ENCODE results near the gene CDC20B.
A peak's percentile ranks its signal among the peaks of the same experiment; 100 is the strongest.

Gene CDC20B

DNA sequence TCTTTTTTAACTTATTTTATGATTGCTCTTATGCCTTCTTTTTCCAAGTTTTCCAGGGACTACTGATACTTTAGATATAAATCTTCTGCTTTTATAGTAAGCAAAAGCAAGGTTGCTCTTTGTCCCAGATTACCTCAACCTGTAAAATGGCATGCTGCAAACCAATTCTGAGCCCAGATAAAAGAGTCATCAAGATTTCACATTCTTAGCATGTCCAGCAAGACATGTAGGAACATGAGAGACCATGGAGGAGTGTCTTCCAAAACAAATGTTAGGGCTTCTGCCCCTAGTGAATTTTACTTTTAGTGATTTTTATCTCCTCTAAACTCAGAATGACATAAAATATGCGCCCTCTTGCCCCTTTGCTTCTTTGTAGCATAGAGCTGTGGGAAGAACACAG lies 7.0 kb upstream of the CDC20B start:
- Histone ChIP-seq H3K27ac (no peak overlapping the region), H3K4me1 (ENCODE audit: control insufficient read depth in 1 of 2, insufficient read depth in 1 of 2, low read depth in 1 of 2, low read length in 1 of 2) (peaks cover 10 to 13% of the 10 kb centered on the region in 2 experiments), H3K36me3 (no peaks in the 10 kb centered on the region), H3K9me3 (no peaks in the 10 kb centered on the region), H3K27me3 (peaks cover 100% of the 10 kb centered on the region), H3K4me3 (ENCODE audit: low read depth in 1 of 2, low read length in 1 of 2) (no peak overlapping the region)
- TF ChIP-seq, protein P1, sequence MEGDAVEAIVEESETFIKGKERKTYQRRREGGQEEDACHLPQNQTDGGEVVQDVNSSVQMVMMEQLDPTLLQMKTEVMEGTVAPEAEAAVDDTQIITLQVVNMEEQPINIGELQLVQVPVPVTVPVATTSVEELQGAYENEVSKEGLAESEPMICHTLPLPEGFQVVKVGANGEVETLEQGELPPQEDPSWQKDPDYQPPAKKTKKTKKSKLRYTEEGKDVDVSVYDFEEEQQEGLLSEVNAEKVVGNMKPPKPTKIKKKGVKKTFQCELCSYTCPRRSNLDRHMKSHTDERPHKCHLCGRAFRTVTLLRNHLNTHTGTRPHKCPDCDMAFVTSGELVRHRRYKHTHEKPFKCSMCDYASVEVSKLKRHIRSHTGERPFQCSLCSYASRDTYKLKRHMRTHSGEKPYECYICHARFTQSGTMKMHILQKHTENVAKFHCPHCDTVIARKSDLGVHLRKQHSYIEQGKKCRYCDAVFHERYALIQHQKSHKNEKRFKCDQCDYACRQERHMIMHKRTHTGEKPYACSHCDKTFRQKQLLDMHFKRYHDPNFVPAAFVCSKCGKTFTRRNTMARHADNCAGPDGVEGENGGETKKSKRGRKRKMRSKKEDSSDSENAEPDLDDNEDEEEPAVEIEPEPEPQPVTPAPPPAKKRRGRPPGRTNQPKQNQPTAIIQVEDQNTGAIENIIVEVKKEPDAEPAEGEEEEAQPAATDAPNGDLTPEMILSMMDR (IDR thresholded peaks at IDR 0.05) = no peak

DNA sequence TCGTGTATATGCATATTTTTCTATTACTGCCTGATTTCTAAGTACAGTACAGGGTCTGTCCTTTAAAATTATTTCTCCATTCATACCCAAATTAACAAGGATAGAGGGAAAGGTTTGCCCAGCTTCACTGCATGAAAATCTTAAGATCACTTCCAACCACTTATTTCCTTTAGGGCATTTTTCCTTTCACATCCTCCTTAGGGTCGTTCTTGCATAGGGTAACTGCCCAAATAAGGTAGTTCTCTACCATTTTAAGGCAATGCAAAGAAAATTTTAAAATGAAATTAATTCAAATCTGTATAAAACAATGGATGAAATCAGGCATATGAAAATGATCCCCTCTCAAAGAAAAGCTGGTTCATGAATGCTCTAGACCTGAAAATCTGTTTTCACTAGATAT lies 4.1 kb upstream of the CDC20B start:
- H3K4me3 ChIP-seq (ENCODE audit: low read depth in 1 of 2, low read length in 1 of 2) = no peak overlapping the region
- TF ChIP-seq, protein P1 (IDR thresholded peaks at IDR 0.05) = no peak
- no peak overlapping the region for H3K27ac ChIP-seq
- H3K9me3 ChIP-seq = no peaks in the 10 kb centered on the region
- H3K27me3 ChIP-seq = peaks cover 100% of the 10 kb centered on the region
- H3K36me3 ChIP-seq = no peaks in the 10 kb centered on the region
- H3K4me1 ChIP-seq (ENCODE audit: control insufficient read depth in 1 of 2, insufficient read depth in 1 of 2, low read depth in 1 of 2, low read length in 1 of 2) = peaks cover 26 to 28% of the 10 kb centered on the region in 2 experiments

DNA sequence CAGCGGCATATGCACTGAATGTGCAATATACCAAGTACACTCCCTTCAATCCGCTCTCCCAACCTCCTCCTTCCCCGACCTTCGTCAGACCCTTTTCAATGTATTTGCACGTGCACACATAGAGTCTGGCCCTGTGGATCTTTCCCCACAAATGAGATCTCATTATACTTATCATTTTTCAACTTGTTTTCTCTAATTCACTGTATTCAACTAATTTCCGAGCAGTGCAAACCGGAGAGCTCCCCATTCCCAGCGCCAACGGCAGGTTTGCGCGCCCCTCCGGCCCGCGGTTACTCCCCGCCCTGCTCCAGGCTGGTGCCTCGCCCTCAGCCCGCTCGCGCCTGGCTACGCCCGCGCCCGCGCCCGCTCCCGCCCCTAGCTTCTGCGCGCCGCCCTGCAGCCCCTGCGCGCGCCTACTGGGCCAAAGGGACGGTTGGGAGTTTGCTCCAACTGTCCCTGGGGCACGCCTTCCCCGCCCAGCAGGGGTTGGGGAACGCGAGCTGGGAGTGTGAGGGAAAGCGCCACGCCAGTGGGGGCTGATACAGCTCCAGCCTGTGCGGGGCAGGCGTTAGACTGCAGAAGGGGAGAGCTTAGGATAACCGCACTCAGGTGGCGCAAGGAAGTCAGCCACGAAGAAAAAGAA lies 3.3 kb upstream of the CDC20B start:
- Histone ChIP-seq H3K9me3 (no peaks in the 10 kb centered on the region), H3K27ac (no peak overlapping the region), H3K4me3 (ENCODE audit: low read depth in 1 of 2, low read length in 1 of 2) (no peak overlapping the region), H3K36me3 (no peaks in the 10 kb centered on the region), H3K27me3 (peaks cover 100% of the 10 kb centered on the region), H3K4me1 (ENCODE audit: control insufficient read depth in 1 of 2, insufficient read depth in 1 of 2, low read depth in 1 of 2, low read length in 1 of 2) (peaks cover 28 to 29% of the 10 kb centered on the region in 2 experiments)
- TF ChIP-seq, protein P1 (IDR thresholded peaks at IDR 0.05) = no peak

DNA sequence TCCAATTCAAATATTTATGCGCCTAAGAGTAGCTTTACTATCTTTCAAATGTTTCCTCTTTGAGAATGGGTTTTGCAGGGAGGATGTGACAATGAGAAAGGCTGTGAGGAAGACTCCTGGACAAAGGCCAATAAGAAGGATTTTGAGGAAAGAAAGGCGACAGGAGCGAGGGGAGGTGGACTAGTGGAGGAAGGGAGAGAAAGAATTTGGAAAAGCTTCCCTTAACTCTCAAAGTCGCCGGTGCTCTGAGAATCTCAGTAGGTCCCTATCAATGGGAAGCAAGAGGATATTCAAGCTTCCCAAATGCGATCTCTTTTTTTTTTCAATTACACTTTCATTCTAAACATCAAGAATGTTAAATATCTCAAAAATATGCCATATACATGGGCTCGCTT lies 2.8 kb upstream of the CDC20B start:
- H3K27ac ChIP-seq = no peak overlapping the region
- TF ChIP-seq, protein P1 (IDR thresholded peaks at IDR 0.05) = no peak
- peaks cover 28 to 29% of the 10 kb centered on the region in 2 experiments for H3K4me1 ChIP-seq (ENCODE audit: control insufficient read depth in 1 of 2, insufficient read depth in 1 of 2, low read depth in 1 of 2, low read length in 1 of 2)
- H3K27me3 ChIP-seq = peaks cover 100% of the 10 kb centered on the region
- H3K36me3 ChIP-seq = no peaks in the 10 kb centered on the region
- no peaks in the 10 kb centered on the region for H3K9me3 ChIP-seq
- no peak overlapping the region for H3K4me3 ChIP-seq (ENCODE audit: low read depth in 1 of 2, low read length in 1 of 2)

DNA sequence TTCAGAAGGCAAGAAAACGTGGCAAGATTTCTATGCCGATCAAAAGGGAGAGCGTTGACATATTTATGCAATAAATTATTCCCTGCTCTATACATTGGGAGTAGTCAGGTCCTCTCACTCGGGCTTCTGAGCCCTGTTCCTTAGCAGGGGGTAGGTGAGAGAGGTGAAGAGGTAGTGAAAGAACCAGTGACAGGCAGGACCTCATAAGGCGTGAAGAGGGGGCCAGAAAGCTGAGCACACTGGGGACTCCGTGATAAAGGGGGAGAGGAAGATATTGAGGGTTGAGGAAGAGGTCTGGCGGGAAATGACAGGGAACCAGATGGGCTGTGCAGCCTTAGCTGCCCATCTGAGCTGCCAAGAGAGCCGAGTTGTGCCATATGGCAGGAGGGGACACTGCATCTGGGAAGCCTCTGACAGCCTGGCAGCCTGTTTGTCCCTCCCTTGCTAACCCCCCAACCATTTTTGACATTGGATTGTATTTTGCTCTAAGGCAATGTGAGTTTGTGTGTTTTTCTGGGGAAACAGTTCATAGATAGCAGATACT lies 782 bp upstream of the CDC20B start:
- Histone ChIP-seq H3K4me3 (ENCODE audit: low read depth in 1 of 2, low read length in 1 of 2) (peak overlapping the region; percentile 52 to 61), H3K9me3 (no peaks in the 10 kb centered on the region), H3K36me3 (no peaks in the 10 kb centered on the region), H3K27ac (no peak overlapping the region), H3K4me1 (ENCODE audit: control insufficient read depth in 1 of 2, insufficient read depth in 1 of 2, low read depth in 1 of 2, low read length in 1 of 2) (peaks cover 28 to 29% of the 10 kb centered on the region in 2 experiments), H3K27me3 (peaks cover 100% of the 10 kb centered on the region)
- TF ChIP-seq, protein P1 (IDR thresholded peaks at IDR 0.05) = no peak

Data from neutrophil (primary cell).